Effector CD8-positive, alpha-beta T cell (primary cell): ENCODE results near the gene ANTXR1.

Source experiments
- DNase-seq: peaks from one replicate; lab custom pipeline; 2025; lab: John Stamatoyannopoulos, UW

The ANTXR1 gene

GRCh38 chr2:69033461-69034095 lies 20.6 kb downstream of the ANTXR1 start:
- DNase-seq = no peak

DNA sequence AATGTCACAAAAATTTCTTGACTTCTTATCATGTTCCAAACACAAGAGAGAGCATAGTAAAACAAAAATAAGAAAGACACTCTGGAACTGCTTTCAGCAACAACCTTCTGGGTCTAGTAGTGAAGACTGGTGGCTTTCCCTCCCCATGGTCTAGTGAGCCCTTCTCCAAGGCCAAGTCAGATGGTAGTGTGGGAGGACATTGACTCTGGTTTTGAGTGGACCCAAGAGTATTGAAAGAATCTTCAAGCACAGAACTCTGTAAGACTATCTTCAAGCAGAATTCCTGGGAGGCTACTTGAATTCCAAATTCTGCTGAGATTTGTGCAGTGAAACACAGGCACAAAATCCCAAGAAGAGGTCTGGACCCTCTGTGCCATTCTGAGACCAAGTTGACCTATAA lies 21.1 kb downstream of the ANTXR1 start:
- no peak for DNase-seq

- no peak for DNase-seq
Observed at GRCh38 chr2:69034845-69035244, 21.9 kb downstream of the ANTXR1 start.

DNA sequence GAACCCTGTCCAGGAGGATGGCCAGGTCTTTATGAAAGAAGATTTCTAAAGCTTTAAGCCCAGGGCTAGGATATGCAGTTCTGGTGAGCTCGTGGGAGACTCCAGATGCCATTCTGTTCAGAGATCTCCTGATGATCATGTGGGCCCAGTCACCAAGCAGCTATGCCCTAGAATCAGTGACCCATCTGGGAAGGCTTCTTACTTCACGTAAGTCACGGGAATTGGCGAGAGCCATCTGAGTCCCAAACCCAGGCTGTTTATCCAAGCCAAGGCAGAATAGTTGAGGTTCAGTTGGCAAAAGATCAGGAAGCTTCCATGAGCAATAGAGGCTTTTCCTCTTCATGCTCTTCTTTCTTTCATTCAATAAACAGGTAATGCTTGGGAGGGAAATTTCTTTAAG lies 23.9 kb downstream of the ANTXR1 start:
- DNase-seq = no peak

GRCh38 chr2:69041214-69041613 lies 28.2 kb downstream of the ANTXR1 start:
- DNase-seq = no peak

DNA sequence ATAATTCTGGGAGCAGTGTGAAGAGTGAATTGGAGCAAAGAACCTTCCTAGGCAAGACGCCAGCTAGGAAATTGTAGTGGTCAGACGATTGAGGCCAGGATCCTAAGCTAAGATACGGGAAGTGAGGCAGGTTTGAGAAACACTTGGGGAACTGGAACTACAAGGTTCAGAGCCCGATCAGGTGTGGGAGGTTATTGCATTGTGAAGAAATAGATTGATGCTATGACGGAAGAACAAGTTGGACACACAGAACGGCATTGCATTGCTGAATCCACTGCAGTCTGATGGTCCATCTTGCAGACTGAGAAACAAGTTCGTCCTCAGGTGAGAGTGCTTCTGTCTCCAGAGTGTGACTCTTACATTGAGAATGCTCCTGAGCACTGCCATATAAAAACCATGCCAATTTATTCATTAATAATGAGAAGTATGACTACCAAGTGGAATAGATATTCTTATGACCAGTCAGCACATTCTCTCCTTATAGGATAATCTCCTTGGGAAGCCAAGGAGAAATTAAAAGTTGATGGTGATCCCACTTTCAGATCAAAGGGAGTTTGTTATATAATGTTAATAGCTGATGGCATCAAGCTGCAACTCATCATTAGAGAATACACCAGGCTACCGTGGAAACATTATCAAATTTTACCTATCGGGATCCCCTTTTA lies 30.9 kb downstream of the ANTXR1 start:
- no peak for DNase-seq

DNA sequence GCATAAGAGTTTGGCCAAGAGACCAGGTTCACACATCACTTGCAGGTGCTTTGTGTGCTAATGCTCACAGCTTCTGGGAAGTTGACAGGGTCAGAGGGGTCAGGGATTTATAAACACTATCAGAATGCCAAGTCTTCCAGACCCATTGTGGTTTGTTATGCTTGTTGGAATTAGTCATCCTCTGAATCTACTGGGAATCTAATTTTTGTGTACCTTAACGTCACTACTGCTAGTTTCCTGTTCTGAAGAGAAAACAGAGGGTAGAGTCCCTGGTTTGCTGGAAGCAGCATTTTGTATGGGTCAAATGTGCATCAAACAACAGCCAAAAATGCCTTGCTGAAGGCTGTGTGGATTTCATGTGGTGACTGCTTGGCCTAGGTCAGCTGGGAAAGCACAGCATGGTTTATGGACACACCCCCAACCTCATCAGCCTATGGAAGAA lies 33.3 kb downstream of the ANTXR1 start:
- no peak for DNase-seq

DNA sequence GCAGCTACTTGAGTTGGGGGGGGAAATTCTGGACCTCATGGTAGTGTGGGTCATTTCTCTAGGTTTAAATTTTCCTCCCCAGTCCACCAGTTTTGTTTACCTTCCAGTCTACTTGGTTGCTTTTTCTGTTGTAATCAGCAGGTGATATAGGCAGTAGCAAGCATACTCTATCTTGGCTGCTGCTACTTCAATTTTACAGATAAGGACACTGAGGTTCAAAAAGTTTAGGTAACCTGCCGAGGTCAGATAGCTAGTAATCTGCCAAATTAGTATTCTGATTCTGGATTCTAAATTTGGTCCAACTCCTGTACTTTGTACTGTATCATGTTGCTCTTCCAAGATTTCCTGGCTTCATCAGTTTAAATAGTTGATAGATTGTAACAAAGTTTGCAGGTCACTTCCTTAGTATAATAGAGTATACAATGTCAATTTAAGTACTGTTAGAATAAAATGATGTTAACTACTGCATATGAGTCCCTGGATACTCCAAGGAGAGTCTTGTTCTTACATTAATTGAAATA lies 34.7 kb downstream of the ANTXR1 start:
- no peak for DNase-seq

- DNase-seq = no peak
Observed at GRCh38 chr2:69050802-69051201, 37.8 kb downstream of the ANTXR1 start.

DNA sequence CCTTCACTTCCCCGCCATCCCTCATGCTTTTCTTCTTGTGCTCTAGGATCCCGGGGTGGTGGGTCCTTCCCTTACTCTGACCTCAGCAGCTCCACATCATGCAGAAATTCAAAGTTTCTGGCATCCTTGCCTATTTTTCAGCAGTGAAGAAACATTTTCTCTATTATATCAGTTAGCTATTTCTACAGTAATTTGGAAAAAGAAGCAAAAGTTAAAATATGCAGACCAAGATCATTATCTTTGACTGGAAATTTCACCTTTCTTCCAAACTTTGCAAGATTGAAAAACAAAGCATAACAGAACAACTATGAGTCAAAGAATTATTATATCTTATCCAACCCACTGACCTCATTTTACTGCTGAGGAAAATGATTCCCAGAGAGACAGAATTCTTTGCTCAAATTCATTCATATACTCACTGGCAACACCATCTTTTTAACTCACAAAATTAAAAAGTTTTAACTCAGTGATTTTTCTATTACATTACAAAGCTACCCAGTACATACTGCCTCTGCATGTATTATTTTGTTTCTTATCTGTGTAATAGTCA lies 40.5 kb downstream of the ANTXR1 start:
- DNase-seq = no peak

- DNase-seq = no peak
Observed at GRCh38 chr2:69054431-69054830, 41.5 kb downstream of the ANTXR1 start.

DNA sequence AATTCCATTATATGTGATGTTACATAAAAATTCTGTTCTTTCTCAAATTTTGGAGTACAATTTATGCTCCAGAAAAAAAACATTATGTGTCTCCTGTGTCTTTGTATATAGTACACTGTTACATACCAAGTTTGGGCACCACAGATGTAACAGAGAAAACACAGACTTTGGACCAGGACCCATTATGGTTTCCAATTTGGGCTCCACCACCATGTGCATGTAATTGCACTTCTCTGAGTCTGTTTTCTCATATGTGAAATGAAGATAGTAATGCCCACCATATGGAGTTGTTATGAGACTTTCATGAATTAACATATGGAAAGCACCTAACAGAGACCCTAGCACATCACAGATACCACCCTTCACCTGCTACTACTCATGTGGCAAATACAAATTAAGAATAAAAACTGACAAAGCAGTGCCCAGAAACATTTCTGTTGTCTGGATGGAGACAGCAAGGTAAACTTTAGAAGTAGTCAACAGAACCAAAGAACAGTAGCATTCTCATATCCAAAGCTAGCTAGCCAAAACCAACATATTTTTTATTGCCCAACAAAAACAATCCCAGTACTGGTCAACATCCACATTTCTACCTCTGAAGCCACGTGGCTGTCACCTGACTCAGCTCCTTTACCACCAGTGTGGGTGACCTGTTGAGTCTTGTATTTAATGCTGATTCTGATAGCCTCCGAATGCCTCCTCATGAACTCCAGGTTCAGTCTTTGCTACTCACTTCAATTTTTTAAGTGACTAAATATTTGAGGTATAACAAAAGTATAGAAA lies 42.9 kb downstream of the ANTXR1 start:
- DNase-seq = no peak

DNA sequence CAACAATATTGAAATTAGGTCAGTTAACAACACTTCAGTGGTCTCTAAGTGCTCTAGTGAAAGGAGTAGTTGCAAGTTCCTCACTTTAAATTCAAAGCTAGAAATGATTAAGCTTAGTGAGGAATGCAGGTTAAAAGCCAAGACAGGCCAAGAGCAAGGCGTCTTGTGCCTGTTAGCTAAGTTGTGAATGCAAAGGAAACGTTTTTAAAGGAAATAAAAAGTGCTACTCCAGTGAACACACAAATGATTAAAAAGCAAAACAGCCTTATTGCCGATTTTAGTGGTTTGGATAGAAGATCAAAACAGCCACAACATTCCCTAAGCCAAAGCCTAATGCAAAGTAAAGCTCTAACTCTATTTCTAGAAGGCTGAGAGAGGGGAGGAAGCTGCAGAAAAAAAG lies 44.7 kb downstream of the ANTXR1 start:
- no peak for DNase-seq

GRCh38 chr2:69059731-69060290 lies 46.8 kb downstream of the ANTXR1 start:
- no peak for DNase-seq

DNA sequence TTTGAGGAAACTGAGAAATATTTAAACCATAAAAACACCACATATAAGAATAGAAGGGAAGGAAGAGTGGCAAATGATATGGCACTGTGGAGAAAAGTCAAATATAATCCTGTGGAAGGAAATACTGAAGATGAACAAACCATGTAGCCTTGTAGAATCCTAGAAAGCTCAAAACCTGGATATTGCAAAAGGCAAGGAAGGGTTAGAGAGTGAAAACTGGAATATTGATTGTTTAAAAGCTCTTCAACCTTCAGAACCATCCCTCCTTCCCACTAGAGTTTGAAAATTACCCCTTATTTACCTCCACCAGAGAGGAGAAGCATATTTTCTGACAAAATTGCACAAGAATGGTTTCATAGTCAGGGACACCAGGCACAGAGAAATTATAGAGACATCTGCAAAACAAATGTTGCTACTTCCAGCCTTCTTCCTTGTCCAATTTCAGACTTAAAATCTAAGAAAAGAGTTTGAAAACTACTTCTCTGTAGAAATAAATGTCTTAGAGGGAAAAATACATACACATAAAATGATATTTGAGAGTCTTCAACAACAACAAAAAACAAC lies 48.0 kb downstream of the ANTXR1 start:
- DNase-seq = no peak

DNA sequence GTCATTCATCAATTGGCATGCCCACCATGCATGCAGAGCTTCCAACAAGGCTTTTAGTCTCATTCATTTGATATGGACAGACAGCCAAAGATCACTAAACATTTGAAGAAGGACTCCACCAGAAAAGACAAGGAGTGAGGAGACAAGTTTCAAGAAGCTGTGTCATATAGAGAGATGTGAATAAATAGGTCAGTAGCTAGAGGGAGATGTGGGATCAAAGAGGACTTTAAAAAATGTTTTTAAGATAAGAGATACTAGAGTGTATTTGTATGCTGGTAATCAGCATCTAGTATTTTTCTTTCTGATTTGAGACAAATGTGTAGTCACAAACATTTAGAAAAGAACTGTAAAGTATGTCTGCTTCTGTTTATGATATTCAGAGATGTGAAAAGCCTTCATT lies 48.5 kb downstream of the ANTXR1 start:
- no peak for DNase-seq

GRCh38 chr2:69062307-69062962 lies 49.5 kb downstream of the ANTXR1 start:
- no peak for DNase-seq

DNA sequence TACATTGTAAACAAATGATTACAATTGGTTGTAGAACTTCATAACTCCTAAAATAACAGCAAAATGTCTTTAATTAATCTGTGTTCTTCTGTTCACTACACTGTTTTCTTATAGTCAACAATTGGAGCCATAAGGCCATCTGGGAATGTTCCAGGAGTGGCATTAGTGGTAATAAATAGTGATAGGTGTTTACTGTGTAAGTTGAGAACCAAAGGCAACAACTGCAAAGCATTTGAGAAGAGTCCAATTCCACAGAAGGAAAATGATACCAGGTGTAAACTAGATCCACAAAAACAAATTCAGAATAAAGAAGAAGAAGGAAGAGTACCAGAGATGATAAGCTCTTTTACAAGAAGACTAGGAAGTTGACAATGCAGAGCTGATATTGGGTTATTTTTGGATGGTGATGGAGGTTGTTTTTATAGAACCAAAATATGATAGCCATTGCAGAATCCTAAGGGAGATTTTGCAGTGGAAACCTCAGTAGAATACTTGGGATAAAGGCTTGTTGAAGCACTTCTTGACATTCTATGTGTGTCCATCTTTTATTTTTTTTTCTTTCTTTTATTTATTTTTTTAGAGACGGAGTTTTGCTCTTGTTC lies 52.9 kb downstream of the ANTXR1 start:
- no peak for DNase-seq

DNA sequence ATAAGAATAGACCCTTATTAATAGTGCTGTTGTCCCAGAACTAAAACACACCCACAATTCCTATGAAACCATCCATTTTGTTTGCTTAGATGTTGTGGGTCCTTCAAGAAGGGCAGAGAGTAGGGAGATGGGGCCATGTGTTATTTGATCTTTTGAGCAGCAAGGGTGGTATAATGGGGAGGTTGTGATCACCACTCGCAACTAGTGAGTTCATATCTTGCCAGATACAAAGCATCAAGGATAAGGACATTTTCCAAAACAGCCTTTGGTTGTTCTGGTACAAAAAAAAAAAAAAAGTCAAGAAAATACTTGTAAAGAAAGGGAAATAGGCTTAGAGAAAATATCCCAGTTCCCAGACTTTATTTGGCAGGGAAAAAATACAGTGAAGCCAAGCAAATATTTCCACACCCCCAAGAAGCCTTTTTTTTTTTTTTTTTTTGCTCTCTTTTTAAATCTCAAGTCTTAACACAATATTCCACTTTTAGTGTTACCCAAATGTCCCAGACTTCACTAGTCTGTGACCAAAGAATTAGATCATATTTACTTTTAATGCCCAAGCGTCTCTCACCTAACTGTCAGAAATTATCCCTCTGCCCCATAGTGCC lies 54.1 kb downstream of the ANTXR1 start:
- no peak for DNase-seq

- DNase-seq = no peak
Observed at GRCh38 chr2:69067866-69068265, 54.9 kb downstream of the ANTXR1 start.

GRCh38 chr2:69070969-69071368 lies 58.0 kb downstream of the ANTXR1 start:
- no peak for DNase-seq
